ENCODE data around the gene CNTN4. TPM values are rescaled to one million over a fixed set of nuclear protein-coding genes. Genes with fewer than 3 reads are reported as not detected.
"Not testable (repeated sequence)": the region's sequence is repeated elsewhere in the genome, so short reads cannot be mapped to it uniquely, and the experiment has no call there.

The CNTN4 gene
- total RNA-seq, 1 donor = under 0.01 TPM

DNA sequence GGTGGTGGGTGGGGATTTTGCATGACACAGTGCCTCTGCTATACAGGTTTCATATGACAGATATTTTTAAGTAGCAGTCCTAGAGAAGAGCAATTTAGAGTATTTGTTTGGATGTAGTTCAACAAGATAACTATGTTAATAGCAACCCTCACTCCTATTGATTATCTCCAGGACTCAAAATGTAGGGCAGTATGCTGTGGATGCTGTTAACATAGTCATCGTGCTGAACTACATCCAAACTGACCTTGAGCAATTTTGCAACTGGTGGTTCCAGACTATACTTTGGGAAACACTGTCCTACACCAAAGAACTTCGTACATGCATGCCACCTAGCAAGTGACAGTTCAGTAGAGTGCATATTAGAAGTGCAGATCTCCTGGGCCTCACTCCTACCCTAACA lies 893.9 kb downstream of the CNTN4 start:
- Histone ChIP-seq H3K4me1 (ENCODE audit: insufficient read depth, low read length) (no peaks in the 10 kb centered on the region), H3K27ac (ENCODE audit: low read depth, low read length) (no peak overlapping the region), H3K9me3 (ENCODE audit: low read depth, low read length) (no peaks in the 10 kb centered on the region), H2AFZ (ENCODE audit: low read length) (no peak overlapping the region), H3K27me3 (ENCODE audit: insufficient read depth, low read length) (no peaks in the 10 kb centered on the region), H4K20me1 (ENCODE audit: insufficient read depth, low read length) (no peaks in the 10 kb centered on the region), H3K4me3 (ENCODE audit: insufficient read depth, low read length) (no peak overlapping the region), H3K36me3 (ENCODE audit: insufficient read depth, low read length) (no peaks in the 10 kb centered on the region), H3K4me2 (ENCODE audit: insufficient read depth, low read length) (no peak overlapping the region), H3K79me2 (ENCODE audit: insufficient read depth, low read length) (no peaks in the 10 kb centered on the region)
- no peak for DNase-seq (ENCODE audit: insufficient read length, low spot score, missing footprints)
- TF ChIP-seq, protein P1, sequence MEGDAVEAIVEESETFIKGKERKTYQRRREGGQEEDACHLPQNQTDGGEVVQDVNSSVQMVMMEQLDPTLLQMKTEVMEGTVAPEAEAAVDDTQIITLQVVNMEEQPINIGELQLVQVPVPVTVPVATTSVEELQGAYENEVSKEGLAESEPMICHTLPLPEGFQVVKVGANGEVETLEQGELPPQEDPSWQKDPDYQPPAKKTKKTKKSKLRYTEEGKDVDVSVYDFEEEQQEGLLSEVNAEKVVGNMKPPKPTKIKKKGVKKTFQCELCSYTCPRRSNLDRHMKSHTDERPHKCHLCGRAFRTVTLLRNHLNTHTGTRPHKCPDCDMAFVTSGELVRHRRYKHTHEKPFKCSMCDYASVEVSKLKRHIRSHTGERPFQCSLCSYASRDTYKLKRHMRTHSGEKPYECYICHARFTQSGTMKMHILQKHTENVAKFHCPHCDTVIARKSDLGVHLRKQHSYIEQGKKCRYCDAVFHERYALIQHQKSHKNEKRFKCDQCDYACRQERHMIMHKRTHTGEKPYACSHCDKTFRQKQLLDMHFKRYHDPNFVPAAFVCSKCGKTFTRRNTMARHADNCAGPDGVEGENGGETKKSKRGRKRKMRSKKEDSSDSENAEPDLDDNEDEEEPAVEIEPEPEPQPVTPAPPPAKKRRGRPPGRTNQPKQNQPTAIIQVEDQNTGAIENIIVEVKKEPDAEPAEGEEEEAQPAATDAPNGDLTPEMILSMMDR (IDR thresholded peaks at IDR 0.05; ENCODE audit: extremely low read depth, low read depth, low read length) = no peak

DNA sequence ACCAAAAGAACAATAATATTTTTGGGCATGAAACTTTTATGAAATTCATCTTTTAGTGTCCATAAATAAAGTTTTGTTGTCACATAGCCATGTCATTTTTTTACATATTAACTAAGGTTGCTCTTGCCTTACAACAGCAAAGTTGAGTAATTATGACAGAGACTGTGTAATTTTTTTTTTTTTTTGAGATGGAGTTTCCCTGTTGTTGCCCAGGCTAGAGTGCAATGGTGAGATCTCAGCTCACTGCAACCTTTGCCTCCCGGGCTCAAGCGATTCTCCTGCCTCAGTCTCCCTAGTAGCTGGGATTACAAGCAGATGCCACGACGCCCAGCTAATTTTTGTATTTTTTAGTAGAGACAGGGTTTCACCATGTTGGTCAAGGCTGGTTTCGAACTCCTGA lies 894.5 kb downstream of the CNTN4 start:
- not testable (repeated sequence) for DNase-seq (ENCODE audit: insufficient read length, low spot score, missing footprints); H3K36me3 ChIP-seq (ENCODE audit: insufficient read depth, low read length); H3K4me1 ChIP-seq (ENCODE audit: insufficient read depth, low read length); H3K4me3 ChIP-seq (ENCODE audit: insufficient read depth, low read length); H3K27me3 ChIP-seq (ENCODE audit: insufficient read depth, low read length); H3K4me2 ChIP-seq (ENCODE audit: insufficient read depth, low read length); H4K20me1 ChIP-seq (ENCODE audit: insufficient read depth, low read length); H3K79me2 ChIP-seq (ENCODE audit: insufficient read depth, low read length); H3K27ac ChIP-seq (ENCODE audit: low read depth, low read length); H3K9me3 ChIP-seq (ENCODE audit: low read depth, low read length); H2AFZ ChIP-seq (ENCODE audit: low read length)

GRCh38 chr3:2993736-2994135 lies 895.1 kb downstream of the CNTN4 start:
- Histone ChIP-seq H3K27me3 (ENCODE audit: insufficient read depth, low read length) (no peaks in the 10 kb centered on the region), H3K9me3 (ENCODE audit: low read depth, low read length) (no peaks in the 10 kb centered on the region), H3K4me2 (ENCODE audit: insufficient read depth, low read length) (no peak overlapping the region), H3K79me2 (ENCODE audit: insufficient read depth, low read length) (no peaks in the 10 kb centered on the region), H3K36me3 (ENCODE audit: insufficient read depth, low read length) (no peaks in the 10 kb centered on the region), H3K4me3 (ENCODE audit: insufficient read depth, low read length) (no peak overlapping the region), H2AFZ (ENCODE audit: low read length) (no peak overlapping the region), H3K27ac (ENCODE audit: low read depth, low read length) (no peak overlapping the region), H3K4me1 (ENCODE audit: insufficient read depth, low read length) (no peaks in the 10 kb centered on the region), H4K20me1 (ENCODE audit: insufficient read depth, low read length) (no peaks in the 10 kb centered on the region)
- no peak for DNase-seq (ENCODE audit: insufficient read length, low spot score, missing footprints)
- TF ChIP-seq, protein P1 (IDR thresholded peaks at IDR 0.05; ENCODE audit: extremely low read depth, low read depth, low read length) = no peak

- no peak overlapping the region for H3K27ac ChIP-seq (ENCODE audit: low read depth, low read length)
- DNase-seq (ENCODE audit: insufficient read length, low spot score, missing footprints) = no peak
- no peaks in the 10 kb centered on the region for H3K27me3 ChIP-seq (ENCODE audit: insufficient read depth, low read length)
- TF ChIP-seq, protein P1 (IDR thresholded peaks at IDR 0.05; ENCODE audit: extremely low read depth, low read depth, low read length) = no peak
- H3K79me2 ChIP-seq (ENCODE audit: insufficient read depth, low read length) = no peaks in the 10 kb centered on the region
- no peaks in the 10 kb centered on the region for H3K36me3 ChIP-seq (ENCODE audit: insufficient read depth, low read length)
- H3K4me2 ChIP-seq (ENCODE audit: insufficient read depth, low read length) = no peak overlapping the region
- H3K9me3 ChIP-seq (ENCODE audit: low read depth, low read length) = no peaks in the 10 kb centered on the region
- H3K4me3 ChIP-seq (ENCODE audit: insufficient read depth, low read length) = no peak overlapping the region
- no peak overlapping the region for H2AFZ ChIP-seq (ENCODE audit: low read length)
- no peaks in the 10 kb centered on the region for H4K20me1 ChIP-seq (ENCODE audit: insufficient read depth, low read length)
- no peaks in the 10 kb centered on the region for H3K4me1 ChIP-seq (ENCODE audit: insufficient read depth, low read length)
Observed at GRCh38 chr3:2995195-2995594, 896.5 kb downstream of the CNTN4 start.

All from osteoblast (primary cell).